Small intestine (tissue), 7 donors: Measurements from ENCODE around the gene OR2D2. TPM values are rescaled to one million over a fixed set of nuclear protein-coding genes. Genes with fewer than 3 reads are reported as not detected.
A peak's percentile ranks its signal among the peaks of the same experiment; 100 is the strongest.
"Not testable (repeated sequence)": the region's sequence is repeated elsewhere in the genome, so short reads cannot be mapped to it uniquely, and the experiment has no call there.

Source experiments
- DNase-seq, 2 donors: peaks; one replicate each; pipeline versions ENCODE4 v3.0.0 to v3.0.0-alpha.2; 2013
- FAIRE-seq: peaks from 2 replicates; lab custom pipeline; 2012; peaks lifted over from hg19 to GRCh38; lab: Jason Lieb, UNC
- H3K27ac ChIP-seq, 3 donors: one replicate each; pipeline ENCODE4 v1.5.1; 2013; ENCODE audit warnings: low read length in 2 of 3, mild to moderate bottlenecking in 2 of 3, control low read depth in 1 of 3, inconsistent platforms in 1 of 3, low read depth in 1 of 3, moderate library complexity in 1 of 3
- H3K27me3 ChIP-seq, 3 donors: one replicate each; pipeline ENCODE4 v1.6.1; 2013; ENCODE audit warnings: low read length in 3 of 3, inconsistent platforms in 1 of 3; ENCODE audit not compliant: control insufficient read depth in 3 of 3, insufficient read depth in 3 of 3
- H3K36me3 ChIP-seq, 3 donors: one replicate each; pipeline ENCODE4 v1.6.1; 2013; ENCODE audit warnings: low read length in 3 of 3, inconsistent platforms in 1 of 3, low read depth in 1 of 3, mild to moderate bottlenecking in 1 of 3, moderate library complexity in 1 of 3; ENCODE audit not compliant: control insufficient read depth in 3 of 3, insufficient read depth in 2 of 3
- H3K4me1 ChIP-seq, 3 donors: one replicate each; pipeline ENCODE4 v1.6.1; 2013; ENCODE audit warnings: low read length in 2 of 3, inconsistent platforms in 1 of 3, low read depth in 1 of 3, mild to moderate bottlenecking in 1 of 3, moderate library complexity in 1 of 3; ENCODE audit not compliant: control insufficient read depth in 3 of 3, insufficient read depth in 2 of 3
- H3K4me3 ChIP-seq, 3 donors: one replicate each; pipeline ENCODE4 v1.5.1; 2013; ENCODE audit warnings: low read length in 3 of 3, control low read depth in 1 of 3, inconsistent platforms in 1 of 3, low read depth in 1 of 3, mild to moderate bottlenecking in 1 of 3, moderate library complexity in 1 of 3
- H3K9me3 ChIP-seq, 2 donors: one replicate each; pipeline ENCODE4 v1.6.1; 2013; ENCODE audit warnings: low read depth in 1 of 2, low read length in 1 of 2; ENCODE audit not compliant: control insufficient read depth in 2 of 2, insufficient read depth in 1 of 2
- WGBS, 3 donors: extraction: QIAGEN DNeasy Blood & Tissue Kit; methylation state at CpG; one replicate each; pipeline ENCODE4 v1.1.7; 2013; 5-methylcytosine and 5-hydroxymethylcytosine counted together
- polyA plus RNA-seq, 4 donors: library from polyadenylated mRNA; stranded (reverse) in 3 of 4; unstranded in 1 of 4; fragments of 200-250 nt in 3 of 4; fragments of 120-200 nt in 1 of 4; gene quantifications; one replicate each; pipeline versions ENCODE4 v1.2.1 to v1.2.3, GENCODE V29; 2013
- donor health status: healthy with polysubstance abuse.
- donor health status: control.
- donor health status: control.
- donor health status: Bipolar disorder and iron deficiency.
- donor health status: healthy.

The OR2D2 gene
- polyA plus RNA-seq, 4 donors, result not detected

- 75 to 86% (median 82%) methylated on average over 2 of the region's 2 CpGs for WGBS, 3 donors
- no peak overlapping the region for H3K27ac ChIP-seq
- DNase-seq, result no peak
- H3K4me1 ChIP-seq, result no peaks in the 10 kb centered on the region
- no peaks in the 10 kb centered on the region for H3K36me3 ChIP-seq
- H3K4me3 ChIP-seq, result no peak overlapping the region
- no peak for FAIRE-seq
- peaks cover 0 to 8% of the 10 kb centered on the region in 2 donors for H3K9me3 ChIP-seq
- H3K27me3 ChIP-seq, result no peaks in the 10 kb centered on the region
Observed at GRCh38 chr11:6875761-6876160, 16.5 kb downstream of the OR2D2 start.

GRCh38 chr11:6871278-6871677, 21.0 kb downstream of the OR2D2 start:
- FAIRE-seq (no peak), DNase-seq (no peak)
- H3K4me3 ChIP-seq, result no peak overlapping the region
- WGBS, 3 donors, result 81 to 87% (median 85%) methylated on average over 1 of the region's 1 CpG
- no peaks in the 10 kb centered on the region for H3K4me1 ChIP-seq
- no peak overlapping the region for H3K27ac ChIP-seq
- H3K27me3 ChIP-seq, result no peaks in the 10 kb centered on the region
- no peaks in the 10 kb centered on the region for H3K9me3 ChIP-seq
- H3K36me3 ChIP-seq, result no peaks in the 10 kb centered on the region

- H3K27me3 ChIP-seq, result no peaks in the 10 kb centered on the region
- no peaks in the 10 kb centered on the region for H3K4me1 ChIP-seq
- no peaks in the 10 kb centered on the region for H3K36me3 ChIP-seq
- WGBS, 3 donors, result 79 to 87% (median 80%) methylated on average over 1 of the region's 1 CpG
- DNase-seq (no peak), FAIRE-seq (no peak)
- H3K27ac ChIP-seq, result no peak overlapping the region
- H3K4me3 ChIP-seq, result no peak overlapping the region
- H3K9me3 ChIP-seq, result no peaks in the 10 kb centered on the region
Observed at GRCh38 chr11:6864438-6864837, 27.9 kb downstream of the OR2D2 start.

- Histone ChIP-seq H3K27me3 (no peaks in the 10 kb centered on the region), H3K4me1 (no peaks in the 10 kb centered on the region), H3K4me3 (no peak within 1 kb of the TSS), H3K27ac (no peak within 1 kb of the TSS), H3K36me3 (no peaks in the 10 kb centered on the region), H3K9me3 (no peaks in the 10 kb centered on the region)
- FAIRE-seq (no peak), DNase-seq (no peak)
- 54 to 68% (median 65%) methylated on average over 1 of the region's 1 CpG for WGBS, 3 donors
Observed at GRCh38 chr11:6862961-6863360, 29.3 kb downstream of the OR2D2 start, which contains the start of gene OR10A2. Gene OR10A2 (plus strand): TSS chr11:6863057. CDS start chr11:6869755, 6,698 bp downstream.

- Histone ChIP-seq H3K36me3 (no peaks in the 10 kb centered on the region), H3K27me3 (no peaks in the 10 kb centered on the region), H3K4me1 (no peaks in the 10 kb centered on the region), H3K4me3 (no peak overlapping the region), H3K27ac (no peak overlapping the region), H3K9me3 (peaks cover 0 to 4% of the 10 kb centered on the region in 2 donors)
- DNase-seq (no peak), FAIRE-seq (no peak)
- WGBS, 3 donors, result 26 to 41% (median 31%) methylated on average over 3 of the region's 3 CpGs
Observed at GRCh38 chr11:6856871-6857270, 35.4 kb downstream of the OR2D2 start.

- WGBS, 3 donors, result 24 to 61% (median 44%) methylated on average over 1 of the region's 1 CpG
- no peak for FAIRE-seq
- no peak overlapping the region for H3K27ac ChIP-seq
- H3K4me1 ChIP-seq, result no peaks in the 10 kb centered on the region
- H3K9me3 ChIP-seq, result peaks cover 0 to 4% of the 10 kb centered on the region in 2 donors
- H3K27me3 ChIP-seq, result no peaks in the 10 kb centered on the region
- H3K36me3 ChIP-seq, result no peaks in the 10 kb centered on the region
- no peak overlapping the region for H3K4me3 ChIP-seq
- peak in 1 of 2 donors; percentile 2 for DNase-seq
Observed at GRCh38 chr11:6855971-6856541, 36.2 kb downstream of the OR2D2 start.

GRCh38 chr11:6854801-6855200, 37.5 kb downstream of the OR2D2 start:
- H3K27ac ChIP-seq, H3K9me3 ChIP-seq, DNase-seq, H3K4me3 ChIP-seq, FAIRE-seq, H3K4me1 ChIP-seq, H3K27me3 ChIP-seq, H3K36me3 ChIP-seq: not testable (repeated sequence)
- 90 to 95% (median 93%) methylated on average over 6 of the region's 6 CpGs for WGBS, 3 donors

GRCh38 chr11:6850526-6850925, 41.8 kb downstream of the OR2D2 start:
- FAIRE-seq, result no peak
- DNase-seq, result no peak
- Histone ChIP-seq H3K9me3 (peaks cover 0 to 4% of the 10 kb centered on the region in 2 donors), H3K4me3 (no peak overlapping the region), H3K27ac (no peak overlapping the region), H3K4me1 (no peaks in the 10 kb centered on the region), H3K27me3 (no peaks in the 10 kb centered on the region), H3K36me3 (no peaks in the 10 kb centered on the region)
- WGBS, 3 donors, result 60 to 86% (median 85%) methylated on average over 2 of the region's 2 CpGs

- Histone ChIP-seq H3K27me3 (no peaks in the 10 kb centered on the region), H3K4me1 (no peaks in the 10 kb centered on the region), H3K9me3 (no peaks in the 10 kb centered on the region), H3K27ac (no peak within 1 kb of the TSS), H3K4me3 (no peak within 1 kb of the TSS), H3K36me3 (no peaks in the 10 kb centered on the region)
- no peak for DNase-seq
- WGBS, 3 donors, result 61 to 80% (median 73%) methylated on average over 3 of the region's 3 CpGs
- no peak for FAIRE-seq
Observed at GRCh38 chr11:6845383-6845782, 46.9 kb downstream of the OR2D2 start, which contains the start of gene OR10A5. Gene OR10A5 (plus strand): TSS chr11:6845683. CDS start chr11:6845683, 0 bp downstream.
